Aorta (tissue), 5 donors: ENCODE results near the gene CFAP20DC. TPM values are rescaled to one million over a fixed set of nuclear protein-coding genes. Genes with fewer than 3 reads are reported as not detected.

Source experiments
- ATAC-seq: fragments of 200-7000 bp; cut with Tn5 transposase; one replicate; pipeline ENCODE4 v1.9.1; 2022; ENCODE audit warnings: moderate library complexity; ENCODE audit not compliant: low FRiP score
- DNase-seq, 2 donors: peaks; one replicate each; pipeline ENCODE4 v3.0.0-alpha.2; 2020
- H3K27ac ChIP-seq, 2 donors: one replicate each; pipeline ENCODE4 v1.5.1; 2013; ENCODE audit warnings: low read length in 2 of 2, mild to moderate bottlenecking in 2 of 2, moderate library complexity in 2 of 2, control low read depth in 1 of 2, inconsistent platforms in 1 of 2, low read depth in 1 of 2
- H3K27me3 ChIP-seq, 2 donors: one replicate each; pipeline ENCODE4 v1.6.1; 2013; ENCODE audit warnings: control low read depth in 1 of 2, low read length in 1 of 2, mild to moderate bottlenecking in 1 of 2, moderate library complexity in 1 of 2; ENCODE audit not compliant: insufficient read depth in 2 of 2, control insufficient read depth in 1 of 2
- H3K36me3 ChIP-seq, 2 donors: one replicate each; pipeline ENCODE4 v1.6.1; 2013; ENCODE audit warnings: control low read depth in 1 of 2, low read length in 1 of 2, mild to moderate bottlenecking in 1 of 2; ENCODE audit not compliant: insufficient read depth in 2 of 2, control insufficient read depth in 1 of 2
- H3K4me1 ChIP-seq, 2 donors: one replicate each; pipeline ENCODE4 v1.6.1; 2013; ENCODE audit warnings: low read length in 2 of 2, control low read depth in 1 of 2, mild to moderate bottlenecking in 1 of 2, moderate library complexity in 1 of 2; ENCODE audit not compliant: insufficient read depth in 2 of 2, control insufficient read depth in 1 of 2
- H3K4me3 ChIP-seq, 2 donors: one replicate each; pipeline ENCODE4 v1.5.1; 2013; ENCODE audit warnings: low read length in 2 of 2, control low read depth in 1 of 2, mild to moderate bottlenecking in 1 of 2
- H3K9me3 ChIP-seq: one replicate; pipeline ENCODE4 v1.6.1; 2013; ENCODE audit warnings: mild to moderate bottlenecking, low read length; ENCODE audit not compliant: control insufficient read depth
- WGBS, 2 donors: extraction: QIAGEN DNeasy Blood & Tissue Kit; methylation state at CpG; one replicate each; pipeline ENCODE4 v1.1.7; 2013; 5-methylcytosine and 5-hydroxymethylcytosine counted together
- intact Hi-C, 2 donors: fragments of 100-400 bp; cut with DNase I; formaldehyde crosslinking; loops; one replicate each; pipeline versions ENCODE4 v1.14.2 to v1.15.0; 2022
- polyA plus RNA-seq, 2 donors: library from polyadenylated mRNA; stranded (reverse); fragments of 200-250 nt; gene quantifications; one replicate each; pipeline ENCODE4 v1.2.3, GENCODE V29; 2013
- total RNA-seq, 2 donors: library from RNA; stranded (reverse); fragmentation: NEBNext Ultra II Directional; extraction: Animal tissue kit (Norgen Biotek cat#: 25700); gene quantifications; one replicate each; pipeline ENCODE4 v1.2.1, GENCODE V29; 2021
- donor health status: healthy with polysubstance abuse.
- donor health status: Bipolar disorder and iron deficiency.
- donor health status: DM: no; HTN: no; CAD: no.
- donor health status: DM: no; HTN: no; CAD: no.
- donor health status: DM: yes; HTN: yes; CAD: no.

Gene CFAP20DC
- total and polyA plus RNA-seq, 4 donors = 0.39 to 0.90 TPM; not detected in 2

DNA sequence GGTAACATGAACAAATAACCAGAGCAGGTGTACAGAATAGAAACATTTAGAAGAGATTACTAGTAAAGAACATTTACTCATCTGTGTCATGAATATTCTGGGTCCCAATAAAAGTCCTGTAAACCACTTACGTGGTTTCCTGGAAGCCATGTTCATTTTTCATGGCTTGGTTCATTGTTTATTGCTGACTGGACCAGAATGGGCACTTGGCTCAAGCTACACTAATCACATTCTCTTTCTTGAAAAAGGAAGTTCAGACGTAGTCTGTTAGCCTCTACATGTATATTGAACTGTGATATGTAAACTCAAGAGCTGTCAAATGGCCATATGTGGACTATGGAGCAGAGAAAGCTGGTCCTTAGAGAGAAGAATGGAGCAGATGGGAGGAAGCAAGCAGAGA is 244.9 kb downstream of the CFAP20DC start:
- no peak for ATAC-seq
- intact Hi-C loops = no loop called here
- Histone ChIP-seq H3K27ac (no peak overlapping the region), H3K9me3 (no peaks in the 10 kb centered on the region), H3K27me3 (no peaks in the 10 kb centered on the region), H3K4me1 (no peaks in the 10 kb centered on the region), H3K36me3 (no peaks in the 10 kb centered on the region), H3K4me3 (no peak overlapping the region)
- no peak for DNase-seq
- 68 to 73% methylated on average over 2 of the region's 2 CpGs for WGBS, 2 donors

- ATAC-seq = no peak
- no peak overlapping the region for H3K4me3 ChIP-seq
- H3K27me3 ChIP-seq = no peaks in the 10 kb centered on the region
- no peak overlapping the region for H3K27ac ChIP-seq
- no peaks in the 10 kb centered on the region for H3K9me3 ChIP-seq
- no peaks in the 10 kb centered on the region for H3K4me1 ChIP-seq
- no peak for DNase-seq
- no peaks in the 10 kb centered on the region for H3K36me3 ChIP-seq
- WGBS, 2 donors = 18 to 27% methylated on average over 6 of the region's 6 CpGs
- intact Hi-C loops = no loop called here
These were observed 248.3 kb downstream of the CFAP20DC start for GRCh38 chr3:58801541-58801940.

DNA sequence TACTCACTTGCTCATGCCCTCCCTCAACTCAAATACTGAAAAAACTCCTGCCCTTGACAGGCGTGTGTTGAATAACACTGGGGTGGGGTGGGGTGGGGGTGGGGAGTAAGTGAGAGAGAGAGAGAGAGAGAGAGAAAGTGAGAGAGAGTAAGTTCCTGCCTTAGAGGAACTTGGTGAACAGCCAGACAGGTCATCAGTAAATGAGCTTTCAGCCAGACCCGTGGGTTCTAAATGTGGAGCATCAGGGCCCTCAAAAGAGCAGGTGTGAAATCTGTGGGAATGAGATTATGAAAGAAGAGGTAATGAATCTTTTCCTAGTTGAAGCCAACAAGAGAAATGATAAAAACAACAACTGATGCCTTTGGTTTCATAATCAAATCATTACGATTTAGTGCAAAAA is 248.9 kb downstream of the CFAP20DC start:
- Histone ChIP-seq H3K4me1 (no peaks in the 10 kb centered on the region), H3K4me3 (no peak overlapping the region), H3K36me3 (no peaks in the 10 kb centered on the region), H3K27me3 (no peaks in the 10 kb centered on the region), H3K27ac (no peak overlapping the region), H3K9me3 (no peaks in the 10 kb centered on the region)
- DNase-seq (no peak), ATAC-seq (no peak)
- WGBS, 2 donors = 63 to 72% methylated on average over 3 of the region's 3 CpGs
- intact Hi-C loops = no loop called here

GRCh38 chr3:58800032-58800431 is 249.8 kb downstream of the CFAP20DC start:
- Histone ChIP-seq H3K4me3 (no peak overlapping the region), H3K27me3 (no peaks in the 10 kb centered on the region), H3K4me1 (no peaks in the 10 kb centered on the region), H3K27ac (no peak overlapping the region), H3K9me3 (peaks cover 1% of the 10 kb centered on the region), H3K36me3 (no peaks in the 10 kb centered on the region)
- DNase-seq = no peak
- ATAC-seq = no peak
- WGBS, 2 donors = 91 to 95% methylated on average over 2 of the region's 2 CpGs
- intact Hi-C loops = no loop called here

DNA sequence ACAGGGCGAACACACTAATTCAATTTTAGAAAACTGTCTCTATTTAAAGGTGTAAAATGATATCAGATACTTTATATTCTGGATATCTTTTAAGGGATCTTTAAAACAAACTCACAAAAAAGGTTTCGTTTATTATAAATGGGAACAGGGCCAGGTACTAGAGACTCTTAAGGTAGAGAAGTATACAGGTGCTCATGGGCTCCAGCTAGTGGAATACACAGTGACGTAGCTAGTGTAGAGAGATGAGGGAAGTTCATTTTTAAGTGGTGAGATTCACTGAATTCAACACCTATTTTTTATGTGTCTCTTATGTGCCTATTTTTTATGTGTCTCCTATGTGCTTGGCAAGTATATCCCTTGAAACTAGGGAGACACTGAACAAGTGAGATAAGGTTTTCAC is 250.6 kb downstream of the CFAP20DC start:
- Histone ChIP-seq H3K27ac (no peak overlapping the region), H3K4me1 (no peaks in the 10 kb centered on the region), H3K36me3 (no peaks in the 10 kb centered on the region), H3K27me3 (no peaks in the 10 kb centered on the region), H3K4me3 (no peak overlapping the region), H3K9me3 (peaks cover 3% of the 10 kb centered on the region)
- intact Hi-C loops = no loop called here
- DNase-seq (no peak), ATAC-seq (no peak)
- 84% methylated on average over 3 of the region's 3 CpGs for WGBS, 2 donors

- Histone ChIP-seq H3K4me3 (no peak overlapping the region), H3K27me3 (no peaks in the 10 kb centered on the region), H3K27ac (no peak overlapping the region), H3K9me3 (peaks cover 3% of the 10 kb centered on the region), H3K4me1 (no peaks in the 10 kb centered on the region), H3K36me3 (no peaks in the 10 kb centered on the region)
- WGBS, 2 donors = 82 to 85% methylated on average over 2 of the region's 2 CpGs
- ATAC-seq (no peak), DNase-seq (no peak)
- intact Hi-C loops = no loop called here
These were observed 251.5 kb downstream of the CFAP20DC start for GRCh38 chr3:58798312-58798711.

- Histone ChIP-seq H3K36me3 (no peaks in the 10 kb centered on the region), H3K9me3 (peaks cover 3% of the 10 kb centered on the region), H3K4me3 (no peak overlapping the region), H3K4me1 (no peaks in the 10 kb centered on the region), H3K27me3 (no peaks in the 10 kb centered on the region), H3K27ac (no peak overlapping the region)
- WGBS, 2 donors = 94 to 95% methylated on average over 4 of the region's 4 CpGs
- DNase-seq (no peak), ATAC-seq (no peak)
- intact Hi-C loops = no loop called here
These were observed 255.1 kb downstream of the CFAP20DC start for GRCh38 chr3:58794750-58795149.

- intact Hi-C loops = no loop called here
- no peak for ATAC-seq
- no peak overlapping the region for H3K27ac ChIP-seq
These were observed 255.9 kb downstream of the CFAP20DC start for GRCh38 chr3:58793938-58794337.

DNA sequence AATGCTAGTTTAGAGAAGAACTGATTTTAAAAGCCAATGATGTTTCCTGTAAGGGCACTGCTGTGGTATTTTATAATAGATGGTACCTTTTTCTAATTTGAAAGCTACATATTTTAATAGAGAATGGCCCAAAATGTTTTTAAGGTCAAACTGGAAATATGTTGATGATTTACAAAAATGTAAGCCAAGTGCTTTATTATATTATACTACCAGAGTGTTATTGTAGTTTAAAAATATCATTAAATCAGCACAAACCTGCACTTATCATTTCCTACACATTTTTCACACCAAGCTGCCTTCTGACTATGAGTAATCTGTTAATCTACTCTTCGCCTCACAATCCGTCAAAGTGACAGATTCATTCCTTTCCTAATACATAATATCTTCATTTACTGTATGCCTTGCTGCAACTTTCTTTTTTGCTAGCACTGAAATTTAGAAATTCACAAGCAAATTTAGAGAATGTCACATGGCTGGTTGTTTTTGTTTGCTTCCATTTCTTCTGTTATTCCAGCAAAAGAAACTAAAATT is 256.8 kb downstream of the CFAP20DC start:
- no peak for ATAC-seq
- 5 to 9% methylated on average over 2 of the region's 2 CpGs for WGBS, 2 donors
- Histone ChIP-seq H3K27me3 (peaks cover 0 to 1% of the 10 kb centered on the region in 2 donors), H3K9me3 (peaks cover 3% of the 10 kb centered on the region), H3K4me3 (no peak overlapping the region), H3K36me3 (no peaks in the 10 kb centered on the region), H3K4me1 (no peaks in the 10 kb centered on the region), H3K27ac (no peak overlapping the region)
- no peak for DNase-seq
- intact Hi-C loops = no loop called here

More at GRCh38 chr3:58793938-58794337, 255.9 kb downstream of the CFAP20DC start:
- H3K4me3 ChIP-seq = no peak overlapping the region
- H3K9me3 ChIP-seq = peaks cover 3% of the 10 kb centered on the region
- DNase-seq = no peak
- H3K4me1 ChIP-seq = no peaks in the 10 kb centered on the region
- no peaks in the 10 kb centered on the region for H3K36me3 ChIP-seq
- H3K27me3 ChIP-seq = no peaks in the 10 kb centered on the region
- 92 to 94% methylated on average over 3 of the region's 3 CpGs for WGBS, 2 donors
